WTC11 (cell line): ENCODE data around the gene SCPEP1. TPM values are rescaled to one million over a fixed set of nuclear protein-coding genes. Genes with fewer than 3 reads are reported as not detected.

Experiments
- ATAC-seq: fragments of 200-7000 bp; cut with Tn5 transposase; 2 replicates; pipeline ENCODE4 v1.10.0; 2021; ENCODE audit warnings: mild to moderate bottlenecking, moderate library complexity
- CTCF ChIA-PET: fragments of 300-600 bp; sonication (Branson Sonifier 250); formaldehyde crosslinking; loops from one replicate; lab custom pipeline; 2021; ENCODE audit warnings: antibody characterized with exemption; lab: Charles Lee
- POLR2A ChIA-PET: fragments of 350-600 bp; sonication (Branson Sonifier 250); formaldehyde crosslinking; loops from one replicate; lab custom pipeline; 2021; ENCODE audit warnings: antibody characterized with exemption; lab: Charles Lee
- DNase-seq: peaks from one replicate; pipeline ENCODE4 v3.0.0; 2021; ENCODE audit warnings: low spot score
- H3K27ac Mint-ChIP-seq: 2 replicates; pipeline ENCODE4 v1.8.0; 2021; ENCODE audit warnings: mixed read lengths
- H3K27me3 Mint-ChIP-seq: 2 replicates; pipeline ENCODE4 v1.8.0; 2021; ENCODE audit warnings: low read depth, mild to moderate bottlenecking, moderate library complexity, mixed read lengths
- H3K36me3 Mint-ChIP-seq: 2 replicates; pipeline ENCODE4 v1.8.0; 2021; ENCODE audit warnings: mixed read lengths
- H3K4me1 Mint-ChIP-seq: 2 replicates; pipeline ENCODE4 v1.8.0; 2022; ENCODE audit warnings: mixed read lengths
- H3K4me3 Mint-ChIP-seq: 2 replicates; pipeline ENCODE4 v1.8.0; 2021; ENCODE audit warnings: mild to moderate bottlenecking, moderate library complexity, mixed read lengths
- H3K9me3 Mint-ChIP-seq: 2 replicates; pipeline ENCODE4 v1.8.0; 2021; ENCODE audit warnings: mixed read lengths
- ATF3 ChIP-seq: sonication (generic); formaldehyde crosslinking; conservative IDR thresholded peaks from 2 replicates; pipeline ENCODE4 v1.8.1; 2022; ENCODE audit warnings: mild to moderate bottlenecking, missing genetic modification reagents
- CTCF ChIP-seq: fragments of 200-600 bp; IDR thresholded peaks from 2 replicates; pipeline ENCODE4 v1.8.0; 2022; ENCODE audit warnings: antibody characterized with exemption
- ELF4 ChIP-seq: sonication (generic); formaldehyde crosslinking; IDR thresholded peaks from 2 replicates; pipeline ENCODE4 v1.8.1; 2022; ENCODE audit warnings: low read depth, mild to moderate bottlenecking, moderate library complexity, missing genetic modification reagents
- ERG ChIP-seq: fragments of 250-450 bp; sonication (Bioruptor Pico); IDR thresholded peaks from 2 replicates; pipeline ENCODE4 v1.8.0; 2021; ENCODE audit warnings: mild to moderate bottlenecking
- FOXP4 ChIP-seq: sonication (generic); formaldehyde crosslinking; IDR thresholded peaks from 2 replicates; pipeline ENCODE4 v1.8.0; 2022; ENCODE audit warnings: mild to moderate bottlenecking, missing genetic modification reagents
- HMGXB4 ChIP-seq: sonication (generic); formaldehyde crosslinking; IDR thresholded peaks from 2 replicates; pipeline ENCODE4 v1.8.1; 2023; ENCODE audit warnings: mild to moderate bottlenecking, moderate library complexity, missing genetic modification reagents
- JAZF1 ChIP-seq: fragments of 250-450 bp; sonication (Bioruptor Pico); IDR thresholded peaks from 2 replicates; pipeline ENCODE4 v1.9.0; 2021; ENCODE audit warnings: moderate library complexity, mild to moderate bottlenecking, inconsistent platforms
- MYBL2 ChIP-seq: sonication (generic); formaldehyde crosslinking; IDR thresholded peaks from 2 replicates; pipeline ENCODE4 v1.8.1; 2023; ENCODE audit warnings: mild to moderate bottlenecking, moderate library complexity, missing genetic modification reagents
- NFYB ChIP-seq: sonication (generic); formaldehyde crosslinking; conservative IDR thresholded peaks from 2 replicates; pipeline ENCODE4 v1.8.0; 2022; ENCODE audit warnings: low read depth, missing genetic modification reagents
- NR1H2 ChIP-seq: sonication (generic); formaldehyde crosslinking; IDR thresholded peaks from 2 replicates; pipeline ENCODE4 v1.9.0; 2021; ENCODE audit warnings: mild to moderate bottlenecking, moderate library complexity, missing genetic modification reagents
- NR3C1 ChIP-seq: sonication (generic); formaldehyde crosslinking; conservative IDR thresholded peaks from 2 replicates; pipeline ENCODE4 v1.8.1; 2023; ENCODE audit warnings: low read depth, mild to moderate bottlenecking, missing genetic modification reagents
- PREB ChIP-seq: sonication (generic); formaldehyde crosslinking; IDR thresholded peaks from 2 replicates; pipeline ENCODE4 v1.8.1; 2022; ENCODE audit warnings: mild to moderate bottlenecking, missing genetic modification reagents, moderate library complexity, borderline replicate concordance
- PRRX2 ChIP-seq: fragments of 250-450 bp; sonication (Bioruptor Pico); IDR thresholded peaks from 2 replicates; pipeline ENCODE4 v1.8.0; 2021; ENCODE audit warnings: mild to moderate bottlenecking
- RELA ChIP-seq: sonication (generic); formaldehyde crosslinking; IDR thresholded peaks from 2 replicates; pipeline ENCODE4 v1.8.1; 2022; ENCODE audit warnings: missing genetic modification reagents, mild to moderate bottlenecking, borderline replicate concordance
- SMAD3 ChIP-seq: sonication (generic); formaldehyde crosslinking; IDR thresholded peaks from 2 replicates; pipeline ENCODE4 v1.8.0; 2022; ENCODE audit warnings: missing genetic modification reagents, mild to moderate bottlenecking, borderline replicate concordance
- TCF7 ChIP-seq: sonication (generic); formaldehyde crosslinking; IDR thresholded peaks from 2 replicates; pipeline ENCODE4 v1.8.0; 2022; ENCODE audit warnings: mild to moderate bottlenecking, low read depth, missing genetic modification reagents, moderate library complexity
- ZBTB21 ChIP-seq: sonication (generic); formaldehyde crosslinking; IDR thresholded peaks from 2 replicates; pipeline ENCODE4 v1.8.1; 2023; ENCODE audit warnings: mild to moderate bottlenecking, missing genetic modification reagents, borderline replicate concordance
- ZBTB43 ChIP-seq: sonication (generic); formaldehyde crosslinking; IDR thresholded peaks from 2 replicates; pipeline ENCODE4 v1.8.1; 2023; ENCODE audit warnings: mild to moderate bottlenecking, missing genetic modification reagents
- ZNF121 ChIP-seq: sonication (generic); formaldehyde crosslinking; IDR thresholded peaks from 2 replicates; pipeline ENCODE4 v1.8.0; 2023; ENCODE audit warnings: missing genetic modification reagents
- ZNF232 ChIP-seq: sonication (generic); formaldehyde crosslinking; IDR thresholded peaks from 2 replicates; pipeline ENCODE4 v1.8.0; 2022; ENCODE audit warnings: mild to moderate bottlenecking, missing genetic modification reagents
- ZNF317 ChIP-seq: sonication (generic); formaldehyde crosslinking; IDR thresholded peaks from 2 replicates; pipeline ENCODE4 v1.8.1; 2023; ENCODE audit warnings: low read depth, mild to moderate bottlenecking, moderate library complexity, missing genetic modification reagents, borderline replicate concordance
- total RNA-seq: library from RNA; stranded (reverse); gene quantifications from 3 replicates; pipeline ENCODE4 v1.2.3, GENCODE V29; 2021

The SCPEP1 gene
- total RNA-seq, 1 experiment from 2014 or later, result 49.3 TPM

GRCh38 chr17:56987283-56987834 lies 9.4 kb downstream of the SCPEP1 start:
- H3K4me1 Mint-ChIP-seq, result peaks cover 5% of the 10 kb centered on the region
- no peak overlapping the region for H3K27ac Mint-ChIP-seq
- TF ChIP-seq ZNF232 (CRISPR knock-in tag) (no peak), TCF7 (CRISPR knock-in tag) (no peak), NR3C1 (CRISPR knock-in tag) (no peak), ZBTB43 (CRISPR knock-in tag) (no peak), PRRX2 (CRISPR knock-in tag) (no peak), ELF4 (no peak), PREB (CRISPR knock-in tag) (no peak), RELA (no peak), ZNF317 (CRISPR knock-in tag) (no peak), ERG (CRISPR knock-in tag) (no peak), CTCF (no peak), NR1H2 (CRISPR knock-in tag) (no peak), MYBL2 (no peak), ATF3 (CRISPR knock-in tag) (no peak), NFYB (CRISPR knock-in tag) (no peak)
- TF ChIP-seq, all 79 proteins: peak for 0
- H3K9me3 Mint-ChIP-seq, result no peaks in the 10 kb centered on the region
- CTCF ChIA-PET, result no interaction called here
- DNase-seq, result no peak
- no peak overlapping the region for H3K4me3 Mint-ChIP-seq
- no peak for ATAC-seq
- H3K36me3 Mint-ChIP-seq, result peaks cover 36% of the 10 kb centered on the region
- POLR2A ChIA-PET, result no interaction called here
- H3K27me3 Mint-ChIP-seq, result no peaks in the 10 kb centered on the region

- DNase-seq (no peak), ATAC-seq (no peak)
- Mint-ChIP-seq H3K36me3 (peaks cover 40% of the 10 kb centered on the region), H3K27ac (no peak overlapping the region), H3K9me3 (no peaks in the 10 kb centered on the region), H3K27me3 (no peaks in the 10 kb centered on the region), H3K4me1 (no peaks in the 10 kb centered on the region), H3K4me3 (no peak overlapping the region)
- ChIA-PET CTCF (interaction anchor here (1.6 kb wide), 1 partner anchor 21 kb away, joined by 3 read pairs; no protein-coding TSS in a partner anchor), POLR2A (no interaction called here)
- TF ChIP-seq HMGXB4 (CRISPR knock-in tag), result no peak
- TF ChIP-seq SMAD3 (CRISPR knock-in tag), result no peak
- no peak for TF ChIP-seq JAZF1
- no peak for TF ChIP-seq ZNF121 (CRISPR knock-in tag)
- TF ChIP-seq FOXP4, result no peak
- TF ChIP-seq ZBTB21 (CRISPR knock-in tag), result no peak
Observed at GRCh38 chr17:56988901-56989572, 11.1 kb downstream of the SCPEP1 start.
